Measurements from ENCODE around the gene UIMC1. TPM values are rescaled to one million over a fixed set of nuclear protein-coding genes. Genes with fewer than 3 reads are reported as not detected.
A peak's percentile ranks its signal among the peaks of the same experiment; 100 is the strongest.

UIMC1 gene
- total RNA-seq, 2 experiments from 2014 or later, result 52.8 to 54.1 TPM

DNA sequence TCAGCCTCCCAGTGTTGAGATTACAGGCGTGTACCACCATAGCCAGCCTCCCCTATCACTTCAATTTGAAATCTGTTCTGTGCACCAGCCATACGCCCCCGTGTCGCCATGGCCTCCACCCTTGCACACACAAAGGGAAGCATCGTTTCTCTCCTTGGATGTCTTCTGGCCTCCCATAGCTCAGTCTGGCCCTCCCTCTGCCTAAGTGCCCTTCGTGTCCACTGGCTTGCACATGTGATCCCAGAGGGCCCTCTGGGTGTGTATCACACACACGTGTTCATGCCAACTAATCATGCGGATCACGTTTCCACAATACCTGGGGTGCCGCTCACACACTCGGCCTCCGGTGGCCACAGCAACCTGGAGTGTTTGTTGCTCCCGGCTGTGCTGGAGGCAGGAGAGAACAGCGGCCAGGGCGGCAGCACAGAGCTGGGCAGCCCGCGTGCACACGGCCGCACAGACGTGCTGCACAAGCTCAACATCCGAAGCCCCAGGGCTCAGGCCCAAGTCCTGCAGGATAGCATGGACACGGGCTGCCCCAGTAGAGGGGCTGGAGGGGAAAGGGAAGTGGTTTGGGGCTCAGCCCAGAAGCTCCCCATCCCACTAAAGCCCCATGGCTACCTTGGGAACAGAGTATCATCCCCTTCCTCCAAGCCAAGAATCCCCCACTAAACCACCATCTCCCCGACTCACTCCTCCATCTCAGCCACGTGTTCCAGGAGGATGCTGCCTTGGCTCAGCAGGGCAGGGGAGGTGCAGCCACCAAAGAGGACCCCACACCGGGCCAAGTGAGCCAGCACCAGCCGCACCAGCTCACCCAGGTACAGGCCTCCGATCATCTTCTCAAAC, 118.3 kb downstream of the UIMC1 start:
- Mint-ChIP-seq H3K4me1 (peaks cover 10% of the 10 kb centered on the region), H3K27me3 (peaks cover 7% of the 10 kb centered on the region), H3K4me3 (no peak overlapping the region), H3K36me3 (no peaks in the 10 kb centered on the region), H3K27ac (no peak overlapping the region), H3K9me3 (no peaks in the 10 kb centered on the region)
- POLR2A ChIA-PET, result no interaction called here
- ATAC-seq (ENCODE audit: low read depth), result no peak
- peak; percentile 17 for DNase-seq

DNA sequence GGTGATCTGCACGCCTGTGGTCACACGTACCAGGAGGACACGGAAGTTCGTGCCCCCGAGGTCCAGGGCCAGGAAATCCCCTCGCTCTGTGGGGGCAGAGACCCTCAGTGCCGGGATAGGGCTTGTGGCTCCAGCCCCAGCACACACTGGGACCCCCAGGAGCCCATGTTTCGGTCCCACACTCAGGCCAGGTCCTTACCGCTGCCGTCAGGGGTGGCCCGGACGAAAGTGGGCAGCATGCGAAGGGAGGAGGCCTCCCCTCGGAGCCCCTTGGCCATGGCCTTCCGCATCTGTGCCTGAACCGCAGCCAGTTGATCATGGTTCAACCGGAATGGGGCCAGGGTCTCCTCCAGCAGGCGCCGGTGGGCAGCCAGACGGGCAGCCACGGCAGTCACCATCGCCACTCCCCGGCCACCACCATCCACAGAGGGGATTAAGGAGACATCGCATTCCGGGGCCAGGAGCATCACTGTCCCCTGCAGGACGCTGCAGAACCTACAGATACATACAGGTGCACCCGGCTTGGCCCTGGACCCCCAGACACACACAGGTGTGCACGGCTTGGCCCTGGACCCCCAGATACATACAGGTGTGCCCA, 119.2 kb downstream of the UIMC1 start:
- DNase-seq (peak; percentile 22), ATAC-seq (ENCODE audit: low read depth) (no peak)
- H3K36me3 Mint-ChIP-seq, result no peaks in the 10 kb centered on the region
- POLR2A ChIA-PET, result no interaction called here
- H3K9me3 Mint-ChIP-seq, result no peaks in the 10 kb centered on the region
- peaks cover 10% of the 10 kb centered on the region for H3K4me1 Mint-ChIP-seq
- peaks cover 7% of the 10 kb centered on the region for H3K27me3 Mint-ChIP-seq
- H3K4me3 Mint-ChIP-seq, result no peak overlapping the region
- no peak overlapping the region for H3K27ac Mint-ChIP-seq

DNA sequence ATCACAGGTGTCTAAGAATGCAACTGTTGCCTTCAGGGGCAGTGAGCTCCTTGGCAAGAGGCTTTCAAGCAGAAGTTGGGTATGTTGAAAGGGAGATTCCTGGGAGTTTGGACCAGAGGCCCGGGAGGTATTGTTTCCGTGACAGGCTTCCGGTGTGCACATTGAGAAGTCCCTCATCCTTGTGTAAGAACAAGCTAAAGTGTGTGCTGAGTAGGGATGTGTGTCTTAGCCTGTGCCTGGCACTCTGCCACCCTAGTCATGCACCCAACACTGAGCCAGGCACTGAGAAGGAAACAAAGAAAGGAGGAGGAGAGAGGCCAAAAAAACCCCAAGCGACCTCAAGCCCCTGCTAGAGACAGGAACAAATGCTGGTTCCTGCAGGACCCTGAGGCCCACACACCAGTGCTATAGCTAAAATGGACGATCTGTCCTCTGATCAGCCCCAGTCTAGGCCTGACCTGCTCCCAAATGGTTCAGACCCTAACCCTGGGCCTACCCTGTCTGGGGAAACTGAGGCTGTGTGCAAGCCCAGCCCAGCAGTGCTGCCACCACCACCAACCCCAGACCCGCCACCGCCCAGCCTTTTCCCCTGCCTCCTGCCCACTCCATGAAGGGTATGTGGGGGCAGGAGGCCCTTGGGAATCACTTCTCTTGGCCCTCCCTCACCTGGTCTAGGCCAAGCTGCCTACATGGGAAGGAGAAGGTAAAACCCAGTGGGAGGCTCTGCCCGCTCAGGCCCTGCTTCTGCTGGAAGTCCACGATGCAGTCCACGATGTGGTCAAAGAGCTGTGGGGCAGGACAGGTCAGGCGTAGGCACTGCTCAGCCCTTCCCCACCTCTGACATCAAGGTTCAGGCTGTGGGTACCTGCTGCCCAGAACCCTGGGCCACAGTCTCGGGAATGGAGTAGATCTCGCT, 120.0 kb downstream of the UIMC1 start:
- Mint-ChIP-seq H3K4me1 (peaks cover 8% of the 10 kb centered on the region), H3K27ac (no peak overlapping the region), H3K9me3 (no peaks in the 10 kb centered on the region), H3K36me3 (no peaks in the 10 kb centered on the region), H3K4me3 (no peak overlapping the region), H3K27me3 (peaks cover 2% of the 10 kb centered on the region)
- POLR2A ChIA-PET, result no interaction called here
- DNase-seq (no peak), ATAC-seq (ENCODE audit: low read depth) (no peak)

DNA sequence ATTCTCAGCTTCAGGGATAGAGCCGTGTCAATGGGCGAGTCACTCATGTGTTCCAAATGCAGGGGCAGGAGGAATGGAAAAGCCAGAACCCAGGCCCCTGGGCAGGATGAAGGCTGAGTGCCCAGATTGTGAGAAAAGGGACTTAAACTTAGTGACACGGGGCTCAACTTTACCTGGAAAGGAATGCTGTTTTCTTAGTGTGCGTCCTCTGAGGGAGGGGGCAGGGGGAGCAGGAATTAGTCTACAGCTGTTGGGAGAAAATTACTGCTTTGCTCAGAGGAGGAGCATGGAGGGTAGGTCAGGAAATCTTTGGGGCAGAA, 122.0 kb downstream of the UIMC1 start:
- POLR2A ChIA-PET, result no interaction called here
- Mint-ChIP-seq H3K9me3 (no peaks in the 10 kb centered on the region), H3K36me3 (no peaks in the 10 kb centered on the region), H3K27me3 (no peaks in the 10 kb centered on the region), H3K4me1 (peaks cover 7% of the 10 kb centered on the region), H3K27ac (no peak overlapping the region), H3K4me3 (no peak overlapping the region)
- ATAC-seq (ENCODE audit: low read depth) (no peak), DNase-seq (no peak)

DNA sequence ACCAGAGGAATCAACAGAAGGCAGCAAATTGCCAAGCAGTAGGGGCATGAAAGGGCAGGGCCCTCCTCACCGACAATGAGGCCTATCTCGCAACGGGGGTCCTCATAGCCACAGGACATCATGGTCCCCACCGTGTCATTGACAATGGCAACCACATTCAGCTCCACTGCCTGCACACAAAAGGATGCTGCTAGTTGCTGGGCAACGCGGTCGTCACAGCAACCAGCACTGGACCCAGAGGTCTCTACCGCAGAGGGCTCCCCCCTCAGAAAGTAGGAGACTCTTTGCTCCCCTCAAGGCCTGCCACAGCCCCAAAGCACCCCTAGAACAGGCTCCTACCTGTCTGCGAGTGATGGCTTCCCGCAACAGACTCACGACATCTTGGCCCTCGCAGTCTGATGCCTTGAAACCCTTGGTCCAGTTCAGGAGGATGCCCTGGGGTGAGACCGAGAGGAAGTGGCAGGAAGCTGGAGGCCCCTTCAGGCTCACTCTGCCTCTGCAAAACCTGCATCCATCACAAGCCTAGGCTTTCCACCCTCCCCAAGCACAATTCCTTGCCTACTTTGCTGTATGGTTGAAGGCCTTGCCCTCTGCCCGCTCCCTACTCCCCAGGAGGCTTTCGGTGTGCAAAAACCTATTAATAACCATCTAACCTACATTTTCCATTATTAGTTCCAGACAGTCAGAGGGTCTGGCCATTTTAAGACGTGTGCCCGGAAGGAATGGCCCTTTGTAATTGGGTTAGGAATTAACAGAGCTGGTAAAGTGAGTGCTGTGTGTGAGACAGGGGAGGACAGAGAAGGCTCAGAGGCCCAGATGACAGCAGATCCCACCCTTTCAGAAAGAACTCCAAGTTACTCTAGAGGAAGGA, 122.6 kb downstream of the UIMC1 start:
- Mint-ChIP-seq H3K27ac (no peak overlapping the region), H3K36me3 (no peaks in the 10 kb centered on the region), H3K27me3 (no peaks in the 10 kb centered on the region), H3K4me3 (no peak overlapping the region), H3K9me3 (no peaks in the 10 kb centered on the region), H3K4me1 (peaks cover 7% of the 10 kb centered on the region)
- ATAC-seq (ENCODE audit: low read depth) (no peak), DNase-seq (no peak)
- POLR2A ChIA-PET, result no interaction called here

DNA sequence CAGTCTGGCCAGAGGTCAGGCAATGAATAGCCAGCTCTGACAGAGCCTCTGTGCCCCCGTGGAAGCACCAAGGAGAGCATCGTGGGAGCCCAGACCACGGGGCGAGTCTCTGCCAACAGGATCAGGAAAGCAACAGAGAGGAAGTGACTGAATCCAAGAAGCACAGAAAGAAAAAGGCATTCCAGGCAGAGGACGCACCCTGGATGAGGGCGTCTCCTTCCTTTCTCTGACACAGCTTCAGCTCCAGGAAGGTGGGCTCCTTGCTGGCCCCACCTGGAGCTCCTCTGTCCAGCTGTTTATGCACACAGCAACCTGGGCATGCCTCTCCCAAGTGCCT, 124.0 kb downstream of the UIMC1 start:
- DNase-seq, result no peak
- no peaks in the 10 kb centered on the region for H3K27me3 Mint-ChIP-seq
- H3K27ac Mint-ChIP-seq, result no peak overlapping the region
- no peak for ATAC-seq (ENCODE audit: low read depth)
- no peaks in the 10 kb centered on the region for H3K9me3 Mint-ChIP-seq
- no peak overlapping the region for H3K4me3 Mint-ChIP-seq
- H3K36me3 Mint-ChIP-seq, result no peaks in the 10 kb centered on the region
- POLR2A ChIA-PET, result no interaction called here
- peaks cover 7% of the 10 kb centered on the region for H3K4me1 Mint-ChIP-seq

DNA sequence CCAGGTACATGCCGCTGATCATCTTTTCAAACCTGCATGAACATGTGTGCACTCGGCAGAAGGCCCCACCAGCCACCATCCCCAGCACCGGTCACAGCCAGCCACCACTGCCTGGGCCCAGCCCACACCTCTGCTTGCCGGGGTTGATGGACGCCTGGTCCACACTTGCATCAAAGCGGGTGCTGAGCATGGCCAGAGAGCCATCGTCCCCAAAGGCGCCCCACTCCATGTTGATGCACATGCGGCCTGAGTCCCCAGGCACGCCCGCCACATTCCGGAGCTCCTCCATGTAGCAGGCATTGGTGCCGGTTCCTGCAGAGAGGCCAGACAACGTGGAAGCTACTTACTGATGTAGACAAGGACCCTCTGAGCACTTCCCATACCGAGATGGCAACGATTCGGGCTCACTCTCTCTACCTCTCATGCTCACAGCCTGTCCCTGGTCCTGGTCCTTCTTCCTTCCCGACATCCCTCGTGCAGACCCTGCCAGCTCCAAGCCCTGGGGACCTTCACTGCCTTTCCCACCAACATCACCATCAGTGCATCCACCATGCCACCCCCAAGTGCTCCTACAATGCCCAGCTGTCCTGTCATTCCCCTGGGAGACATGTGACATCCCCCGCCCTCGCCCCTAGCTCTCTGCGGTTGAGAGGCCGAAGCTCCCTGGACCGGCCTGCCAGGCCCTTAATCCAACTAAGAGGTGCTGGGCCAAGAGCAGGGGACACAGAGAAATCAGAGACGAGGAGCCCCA, 124.6 kb downstream of the UIMC1 start:
- Mint-ChIP-seq H3K9me3 (no peaks in the 10 kb centered on the region), H3K27ac (no peak overlapping the region), H3K4me1 (peaks cover 7% of the 10 kb centered on the region), H3K36me3 (no peaks in the 10 kb centered on the region), H3K27me3 (peaks cover under 1% of the 10 kb centered on the region), H3K4me3 (no peak overlapping the region)
- ATAC-seq (ENCODE audit: low read depth) (no peak), DNase-seq (no peak)
- POLR2A ChIA-PET, result no interaction called here

DNA sequence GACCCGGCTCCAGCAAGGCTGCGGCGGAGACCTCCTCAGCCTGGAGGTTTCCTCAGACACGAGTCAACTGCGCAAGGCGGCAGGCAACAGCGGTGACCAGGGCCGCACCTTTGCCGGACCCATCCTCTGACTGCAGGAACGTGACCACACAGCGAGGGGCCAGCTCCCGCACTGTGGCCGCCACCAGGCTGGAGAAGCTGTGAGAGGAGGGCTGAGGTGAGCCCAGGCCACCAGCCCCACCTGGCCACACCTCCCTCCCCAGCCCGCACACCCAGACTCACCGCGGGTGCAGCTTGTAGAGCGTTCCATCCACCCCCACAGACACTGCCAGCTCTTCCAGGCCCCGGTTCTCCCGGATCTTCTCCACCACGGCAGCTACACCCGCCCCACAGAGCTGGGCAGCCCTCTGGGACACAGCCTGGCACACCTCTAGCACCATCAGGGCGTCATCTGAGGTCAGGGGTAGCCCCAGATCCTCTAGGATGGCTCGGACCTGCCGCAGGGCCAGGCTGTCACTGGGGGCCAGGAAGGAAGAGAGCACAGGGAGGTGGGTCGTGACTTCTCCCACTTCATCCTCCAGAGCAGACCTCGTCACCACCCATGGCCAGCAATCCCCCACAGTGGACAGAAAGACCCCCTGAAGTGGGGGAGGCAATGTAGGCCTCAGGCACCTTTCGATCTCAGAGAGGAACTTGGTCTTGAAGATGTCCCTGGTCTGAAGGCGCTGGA, 125.4 kb downstream of the UIMC1 start:
- H3K27me3 Mint-ChIP-seq, result peaks cover 7% of the 10 kb centered on the region
- no peak for ATAC-seq (ENCODE audit: low read depth)
- peaks cover 11% of the 10 kb centered on the region for H3K4me1 Mint-ChIP-seq
- H3K36me3 Mint-ChIP-seq, result no peaks in the 10 kb centered on the region
- no peak overlapping the region for H3K4me3 Mint-ChIP-seq
- H3K9me3 Mint-ChIP-seq, result no peaks in the 10 kb centered on the region
- no peak overlapping the region for H3K27ac Mint-ChIP-seq
- DNase-seq, result no peak
- POLR2A ChIA-PET, result no interaction called here

DNA sequence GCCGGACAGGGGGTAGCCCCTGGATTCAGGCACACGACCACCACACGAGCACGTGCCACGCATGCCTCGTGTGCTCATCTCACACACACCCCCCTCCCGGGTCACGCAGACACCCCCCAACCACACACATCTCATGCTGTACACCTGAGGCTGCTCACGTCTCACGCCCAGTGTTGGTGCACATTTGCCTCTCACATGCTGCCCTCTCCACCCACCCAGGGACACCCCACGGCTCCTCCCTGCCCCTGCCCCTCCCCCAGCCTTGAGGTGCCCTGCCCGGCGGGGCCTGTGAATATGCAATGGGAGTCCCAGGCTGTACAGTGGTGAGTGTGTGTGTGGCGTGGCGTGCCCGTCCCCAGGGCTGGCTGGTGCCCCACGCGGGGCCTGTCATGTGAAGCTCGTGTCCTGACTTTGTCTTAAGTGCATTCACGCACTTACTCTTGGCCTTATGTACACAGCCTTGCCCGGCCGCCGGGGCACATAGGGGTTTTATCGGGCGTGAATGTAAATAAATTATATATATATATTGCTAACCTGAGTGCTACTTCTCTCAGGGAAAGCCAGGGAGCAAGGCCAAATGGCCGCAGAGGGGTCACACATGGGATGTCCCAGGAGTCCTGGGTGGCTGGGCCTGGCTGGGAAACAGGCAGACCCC, 126.1 kb downstream of the UIMC1 start:
- Mint-ChIP-seq H3K36me3 (peaks cover 2% of the 10 kb centered on the region), H3K27me3 (peaks cover 13% of the 10 kb centered on the region), H3K9me3 (peaks cover 1% of the 10 kb centered on the region), H3K4me3 (no peak overlapping the region), H3K27ac (no peak overlapping the region), H3K4me1 (peaks cover 16% of the 10 kb centered on the region)
- POLR2A ChIA-PET, result no interaction called here
- DNase-seq, result no peak
- no peak for ATAC-seq (ENCODE audit: low read depth)

DNA sequence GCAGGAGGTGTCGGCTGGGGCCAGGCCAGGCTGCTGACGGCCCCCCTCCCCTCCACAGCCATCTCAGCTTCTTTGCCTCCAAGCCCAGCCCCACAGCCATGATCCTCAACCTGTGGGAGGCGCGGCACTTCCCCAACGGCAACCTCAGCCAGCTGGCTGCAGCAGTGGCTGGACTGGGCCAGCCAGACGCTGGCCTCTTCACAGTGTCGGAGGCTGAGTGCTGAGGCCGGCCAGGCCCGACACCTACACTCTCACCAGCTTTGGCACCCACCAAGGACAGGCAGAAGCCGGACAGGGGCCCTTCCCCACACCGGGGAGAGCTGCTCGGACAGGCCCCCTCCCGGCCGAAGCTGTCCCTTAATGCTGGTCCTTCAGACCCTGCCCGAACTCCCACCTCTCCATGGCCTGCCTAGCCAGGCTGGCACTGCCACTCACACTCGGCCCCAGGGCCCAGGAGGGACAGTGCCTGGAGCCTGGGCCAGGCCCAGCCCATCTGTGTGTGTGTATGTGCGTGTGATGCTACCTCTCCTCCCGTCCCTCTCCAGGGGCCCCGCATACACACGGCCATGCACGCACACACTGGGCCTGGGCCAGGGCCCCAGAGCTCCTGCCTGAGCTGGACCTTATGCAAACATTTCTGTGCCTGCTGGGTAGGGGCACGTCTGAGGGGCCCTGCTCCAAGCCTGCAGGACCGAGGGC, 126.8 kb downstream of the UIMC1 start:
- no peak for ATAC-seq (ENCODE audit: low read depth)

DNA sequence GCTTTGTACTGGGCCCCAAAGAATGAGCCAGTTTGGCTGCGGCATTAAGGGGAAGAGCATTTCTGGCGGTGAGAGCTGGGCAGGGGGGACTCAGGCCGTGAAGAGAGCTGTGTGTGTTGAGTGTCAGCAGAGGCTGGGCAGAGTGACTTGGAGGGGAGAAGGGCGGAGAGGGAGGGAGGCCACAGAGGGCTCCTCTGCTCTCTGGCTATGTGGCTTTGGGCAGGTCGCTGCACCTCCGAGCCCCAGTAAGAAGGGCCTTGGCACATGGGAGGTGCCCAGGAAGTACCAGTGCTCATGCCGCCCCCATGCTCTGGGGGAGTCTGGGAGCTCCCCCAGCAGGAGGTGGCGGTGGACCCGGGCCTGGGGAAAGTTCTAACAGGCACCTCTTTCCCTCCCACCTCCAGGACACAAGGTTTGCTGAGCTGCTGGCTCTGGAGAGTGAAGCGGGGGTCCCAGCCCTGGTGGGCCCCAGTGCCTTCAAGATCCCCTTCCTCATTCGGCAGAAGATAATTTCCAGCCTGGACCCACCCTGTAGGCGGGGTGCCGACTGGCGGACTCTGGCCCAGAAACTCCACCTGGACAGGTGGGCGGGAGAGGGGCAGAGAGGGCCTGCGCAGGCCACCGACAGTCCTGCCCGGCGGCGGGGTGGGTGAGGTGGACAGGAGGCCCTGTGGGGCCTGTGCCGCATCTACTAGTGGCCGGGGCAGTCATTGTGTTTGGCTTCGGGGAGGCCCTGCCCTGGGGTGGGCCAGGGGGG, 127.5 kb downstream of the UIMC1 start:
- POLR2A ChIA-PET, result no interaction called here
- no peak overlapping the region for H3K4me3 Mint-ChIP-seq
- peaks cover 2% of the 10 kb centered on the region for H3K36me3 Mint-ChIP-seq
- no peak overlapping the region for H3K27ac Mint-ChIP-seq
- ATAC-seq (ENCODE audit: low read depth), result no peak
- peaks cover 1% of the 10 kb centered on the region for H3K9me3 Mint-ChIP-seq
- peaks cover 14% of the 10 kb centered on the region for H3K27me3 Mint-ChIP-seq
- no peak for DNase-seq
- peaks cover 10% of the 10 kb centered on the region for H3K4me1 Mint-ChIP-seq

More for the DNA sequence above, 126.8 kb downstream of the UIMC1 start:
- DNase-seq, result no peak
- H3K27me3 Mint-ChIP-seq, result peaks cover 14% of the 10 kb centered on the region
- POLR2A ChIA-PET, result no interaction called here
- no peak overlapping the region for H3K4me3 Mint-ChIP-seq
- peaks cover 2% of the 10 kb centered on the region for H3K36me3 Mint-ChIP-seq
- H3K27ac Mint-ChIP-seq, result no peak overlapping the region
- H3K9me3 Mint-ChIP-seq, result peaks cover 1% of the 10 kb centered on the region
- H3K4me1 Mint-ChIP-seq, result peaks cover 15% of the 10 kb centered on the region

Data from activated naive CD8-positive, alpha-beta T cell treated with anti-CD3 and anti-CD28 coated beads, Interleukin-2, amount 10 ng/mL, durations not matched to agents 7 days and 5 days (primary cell).